GM12891 (cell line): ENCODE measurements around the gene IMP3.

ENCODE experiments used
- DNase-seq: peaks from one replicate; pipeline ENCODE4 v3.0.0; 2011; ENCODE audit warnings: low spot score; ENCODE audit not compliant: insufficient read length
- FAIRE-seq: peaks from 2 replicates; lab custom pipeline; 2011; peaks lifted over from hg19 to GRCh38; lab: Jason Lieb, UNC
- PAX5 ChIP-seq: IDR thresholded peaks from 2 replicates; pipeline ENCODE4 v1.6.1; 2011; ENCODE audit warnings: low read length, moderate library complexity, mild to moderate bottlenecking; ENCODE audit not compliant: insufficient read depth, severe bottlenecking
- POLR2A ChIP-seq: IDR thresholded peaks from 2 replicates; pipeline ENCODE4 v1.6.1; 2011; ENCODE audit warnings: low read depth, low read length, control low read depth
- POLR2AphosphoS5 ChIP-seq: IDR thresholded peaks from 2 replicates; pipeline ENCODE4 v1.6.1; 2011; ENCODE audit warnings: low read depth, low read length, control low read depth
- POU2F2 ChIP-seq: IDR thresholded peaks from 2 replicates; pipeline ENCODE4 v1.6.1; 2011; ENCODE audit warnings: low read depth, mild to moderate bottlenecking, control low read depth, low read length, moderate library complexity
- SPI1 ChIP-seq: IDR thresholded peaks from 2 replicates; pipeline ENCODE4 v1.6.1; 2011; ENCODE audit warnings: low read depth, low read length, control low read depth
- TAF1 ChIP-seq: IDR thresholded peaks from 2 replicates; pipeline ENCODE4 v1.6.1; 2011; ENCODE audit warnings: low read depth, low read length, control low read depth

IMP3 gene

GRCh38 chr15:75673426-75674235, 33.6 kb upstream of the IMP3 start:
- FAIRE-seq (no peak), DNase-seq (no peak)
- TF ChIP-seq POU2F2: no peak
- no peak for TF ChIP-seq PAX5
- TF ChIP-seq POLR2A: no peak
- TF ChIP-seq POLR2AphosphoS5: no peak

DNA sequence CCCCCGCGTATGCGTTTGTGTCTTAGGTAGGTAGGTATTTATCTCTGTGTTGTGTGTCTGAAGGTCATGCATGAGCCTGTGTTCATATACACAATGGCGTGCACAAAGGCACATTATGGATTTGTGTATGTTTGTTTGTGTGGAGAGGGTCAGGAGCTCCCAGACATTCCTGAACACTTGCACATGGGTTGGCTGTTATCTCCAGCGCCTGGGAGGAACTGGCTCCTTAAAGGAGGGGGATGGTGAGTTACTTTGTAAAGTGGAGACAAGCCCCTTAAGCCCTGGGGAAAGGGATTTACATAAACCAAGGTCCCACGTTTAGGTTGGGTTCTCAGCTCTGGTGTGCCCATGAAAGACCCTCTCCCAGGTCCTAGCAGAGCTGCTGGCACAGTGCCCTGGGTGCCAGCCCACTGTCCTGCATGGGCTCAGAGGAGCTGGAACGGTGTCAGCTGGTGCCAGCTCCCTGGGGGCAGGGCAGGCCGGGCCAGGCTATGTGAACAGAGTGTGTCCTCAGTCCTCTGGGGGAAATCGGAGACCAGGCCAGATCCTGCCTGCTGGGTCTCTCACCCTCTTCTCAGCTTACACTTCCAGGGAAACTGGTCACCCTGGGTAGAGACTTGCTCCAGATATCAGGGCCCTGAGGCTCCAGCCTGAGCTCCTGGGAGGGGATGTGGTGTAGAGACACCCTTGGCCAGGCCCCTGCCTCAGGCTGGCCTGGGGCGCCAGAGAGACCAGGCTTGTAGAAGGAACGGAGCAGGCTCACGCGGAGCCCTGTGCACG, 32.8 kb upstream of the IMP3 start:
- DNase-seq (no peak), FAIRE-seq (no peak)
- TF ChIP-seq TAF1: no peak

- TF ChIP-seq POU2F2: no peak
- TF ChIP-seq POLR2A: no peak
- no peak for TF ChIP-seq POLR2AphosphoS5
- no peak for TF ChIP-seq SPI1
- TF ChIP-seq PAX5: no peak
- no peak for FAIRE-seq
- DNase-seq: no peak
These were observed 31.9 kb upstream of the IMP3 start for GRCh38 chr15:75671730-75672602.

DNA sequence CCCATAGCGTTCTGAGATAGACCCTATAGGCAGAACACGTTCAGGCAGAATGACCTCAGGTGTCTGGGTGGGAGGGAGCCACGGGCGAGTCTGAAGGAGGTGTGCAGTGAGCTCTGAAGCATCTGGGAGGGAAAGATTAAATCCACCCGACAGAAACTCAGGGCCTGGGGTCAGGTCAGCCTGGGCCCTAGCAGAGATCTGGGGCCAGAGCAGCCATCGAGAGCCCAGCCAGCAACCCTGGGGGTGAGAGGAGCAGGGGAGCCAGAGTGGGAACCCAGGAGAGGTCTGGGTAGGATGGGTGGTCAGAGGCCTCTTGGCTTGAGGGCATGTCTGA, 29.8 kb upstream of the IMP3 start:
- no peak for DNase-seq
- TF ChIP-seq SPI1 (no peak), POLR2AphosphoS5 (no peak), TAF1 (no peak), POLR2A (no peak), PAX5 (no peak), POU2F2 (no peak)
- FAIRE-seq: no peak

DNA sequence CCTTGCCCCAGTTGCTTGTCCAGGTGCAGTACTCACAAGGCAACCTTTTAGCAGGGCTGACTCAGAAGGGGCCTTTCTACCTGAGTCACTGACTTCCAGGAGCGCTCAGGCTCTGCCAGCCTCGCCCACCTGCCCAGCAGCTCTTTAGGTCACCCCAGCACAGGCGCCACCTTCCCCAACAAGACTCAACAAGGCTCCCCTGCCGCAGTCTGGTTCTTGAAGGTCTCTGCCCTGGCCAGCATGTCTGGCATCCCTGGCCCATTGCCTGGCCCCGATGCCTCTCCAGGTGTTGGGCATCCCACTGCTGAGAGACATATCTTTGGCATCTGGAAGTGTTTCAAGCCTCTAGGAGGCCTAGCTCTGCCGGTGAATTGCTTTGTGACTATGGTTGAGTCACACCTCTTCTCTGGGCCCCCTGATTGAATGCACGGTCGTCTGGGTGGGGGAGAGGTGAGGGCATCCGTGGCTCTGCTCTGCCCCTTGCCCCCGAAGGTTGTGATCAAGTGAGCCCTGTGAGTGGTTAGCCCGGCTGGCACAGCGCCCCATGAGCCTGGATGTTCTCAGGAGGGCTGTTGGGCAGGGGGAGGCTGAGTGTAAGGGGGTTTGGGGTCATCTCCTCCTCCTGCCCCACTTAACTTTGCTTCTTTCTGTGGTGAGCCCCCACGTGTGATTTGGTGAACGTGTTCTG, 29.3 kb upstream of the IMP3 start:
- DNase-seq (no peak), FAIRE-seq (no peak)
- TF ChIP-seq PAX5 (no peak), POLR2A (no peak), SPI1 (no peak), TAF1 (no peak), POLR2AphosphoS5 (no peak), POU2F2 (no peak)

- FAIRE-seq: no peak
- TF ChIP-seq TAF1 (no peak), POU2F2 (no peak), POLR2AphosphoS5 (no peak), POLR2A (no peak), PAX5 (no peak), SPI1 (no peak)
- DNase-seq: no peak
These were observed 26.9 kb upstream of the IMP3 start for GRCh38 chr15:75666823-75667501.

GRCh38 chr15:75663931-75664421, 24.0 kb upstream of the IMP3 start:
- FAIRE-seq (no peak), DNase-seq (no peak)
- TF ChIP-seq PAX5 (no peak), POU2F2 (no peak), SPI1 (no peak), POLR2AphosphoS5 (no peak), TAF1 (no peak), POLR2A (no peak)

GRCh38 chr15:75662823-75663519, 22.9 kb upstream of the IMP3 start:
- no peak for FAIRE-seq
- TF ChIP-seq SPI1 (no peak), POLR2AphosphoS5 (no peak), TAF1 (no peak), POU2F2 (no peak), POLR2A (no peak), PAX5 (no peak)
- DNase-seq: no peak
